Common myeloid progenitor, CD34-positive (primary cell): ENCODE measurements around the gene TNN.
"Not testable (repeated sequence)": the region's sequence is repeated elsewhere in the genome, so short reads cannot be mapped to it uniquely, and the experiment has no call there.

ENCODE experiments used
- CTCF ChIA-PET: fragments of 350-600 bp; sonication (Branson Sonifier 250); formaldehyde crosslinking; loops from one replicate; lab custom pipeline; 2021; ENCODE audit warnings: antibody characterized with exemption; lab: Charles Lee
- POLR2A ChIA-PET: fragments of 350-600 bp; sonication (Branson Sonifier 250); formaldehyde crosslinking; loops from one replicate; lab custom pipeline; 2021; ENCODE audit warnings: antibody characterized with exemption; lab: Charles Lee
- DNase-seq, 3 donors: peaks; one replicate each; pipeline versions ENCODE4 v3.0.0 to v3.0.0-alpha.2; 2013
- H3K27ac ChIP-seq, 2 experiments: 1 replicate in 1 of 2; 2 replicates in 1 of 2; pipeline ENCODE4 v1.7.0; 2013; ENCODE audit warnings: inconsistent platforms in 2 of 2, low read length in 2 of 2, mild to moderate bottlenecking in 2 of 2, low read depth in 1 of 2, moderate library complexity in 1 of 2; ENCODE audit not compliant: severe bottlenecking in 2 of 2, insufficient read depth in 1 of 2, poor library complexity in 1 of 2
- H3K27me3 ChIP-seq, 5 experiments: replicated peaks in 2 of 5; 1 replicate in 3 of 5; 2 replicates in 2 of 5; pipeline versions ENCODE4 v1.6.1 to v1.7.0; 2013; ENCODE audit warnings: low read length in 4 of 5, mild to moderate bottlenecking in 2 of 5, moderate library complexity in 2 of 5, inconsistent platforms in 1 of 5; ENCODE audit not compliant: insufficient read depth in 5 of 5, control insufficient read depth in 4 of 5
- H3K36me3 ChIP-seq, 4 experiments: 1 replicate in 2 of 4; 2 replicates in 2 of 4; pipeline versions ENCODE4 v1.6.1 to v1.7.0; 2013; ENCODE audit warnings: low read length in 3 of 4, control low read depth in 1 of 4, mild to moderate bottlenecking in 1 of 4; ENCODE audit not compliant: control insufficient read depth in 4 of 4, insufficient read depth in 4 of 4
- H3K4me1 ChIP-seq, 4 experiments: 1 replicate in 3 of 4; 2 replicates in 1 of 4; pipeline versions ENCODE4 v1.6.1 to v1.7.1; 2013; ENCODE audit warnings: low read length in 3 of 4, mild to moderate bottlenecking in 3 of 4, control low read depth in 1 of 4, inconsistent platforms in 1 of 4, moderate library complexity in 1 of 4; ENCODE audit not compliant: control insufficient read depth in 4 of 4, insufficient read depth in 4 of 4; ENCODE audit errors: control extremely low read depth in 1 of 4
- H3K4me3 ChIP-seq, 7 experiments: 1 replicate in 4 of 7; 2 replicates in 3 of 7; pipeline versions ENCODE4 v1.5.1 to v1.7.0; 2013; ENCODE audit warnings: mild to moderate bottlenecking in 7 of 7, low read length in 6 of 7, moderate library complexity in 6 of 7, inconsistent platforms in 2 of 7, low read depth in 2 of 7, control low read depth in 1 of 7; ENCODE audit not compliant: insufficient read depth in 4 of 7, control insufficient read depth in 1 of 7; ENCODE audit errors: extremely low read depth in 1 of 7
- H3K9me3 ChIP-seq, 5 experiments: 1 replicate in 4 of 5; 2 replicates in 1 of 5; pipeline versions ENCODE4 v1.6.1 to v1.7.1; 2013; ENCODE audit warnings: low read length in 4 of 5, mild to moderate bottlenecking in 2 of 5, inconsistent platforms in 1 of 5, low read depth in 1 of 5, moderate library complexity in 1 of 5; ENCODE audit not compliant: control insufficient read depth in 4 of 5, insufficient read depth in 2 of 5; ENCODE audit errors: control extremely low read depth in 1 of 5
- WGBS: methylation state at CpG from one replicate; pipeline ENCODE4 v1.1.5; 2013; ENCODE audit not compliant: insufficient coverage; 5-methylcytosine and 5-hydroxymethylcytosine counted together

The TNN gene

GRCh38 chr1:175099916-175100315 lies 32.3 kb downstream of the TNN start:
- H3K27me3 ChIP-seq = no peaks in the 10 kb centered on the region
- ChIA-PET POLR2A (no interaction called here), CTCF (interaction anchor here (1.2 kb wide), 1 partner anchor 57 kb away, joined by 3 read pairs; no protein-coding TSS in a partner anchor)
- H3K9me3 ChIP-seq = peaks cover 0 to 3% (median 0%) of the 10 kb centered on the region in 5 experiments
- no peaks in the 10 kb centered on the region for H3K36me3 ChIP-seq
- H3K27ac ChIP-seq = no peak overlapping the region
- no peak overlapping the region for H3K4me3 ChIP-seq
- H3K4me1 ChIP-seq = no peaks in the 10 kb centered on the region
- DNase-seq = no peak
- 100% methylated on average over 1 of the region's 2 CpGs for WGBS

GRCh38 chr1:175102166-175102565 lies 34.5 kb downstream of the TNN start:
- H3K27ac ChIP-seq, H3K9me3 ChIP-seq, H3K27me3 ChIP-seq, DNase-seq, POLR2A ChIA-PET, H3K4me3 ChIP-seq, H3K4me1 ChIP-seq, CTCF ChIA-PET, H3K36me3 ChIP-seq: not testable (repeated sequence)
- WGBS = 99% methylated on average over 10 of the region's 21 CpGs

DNA sequence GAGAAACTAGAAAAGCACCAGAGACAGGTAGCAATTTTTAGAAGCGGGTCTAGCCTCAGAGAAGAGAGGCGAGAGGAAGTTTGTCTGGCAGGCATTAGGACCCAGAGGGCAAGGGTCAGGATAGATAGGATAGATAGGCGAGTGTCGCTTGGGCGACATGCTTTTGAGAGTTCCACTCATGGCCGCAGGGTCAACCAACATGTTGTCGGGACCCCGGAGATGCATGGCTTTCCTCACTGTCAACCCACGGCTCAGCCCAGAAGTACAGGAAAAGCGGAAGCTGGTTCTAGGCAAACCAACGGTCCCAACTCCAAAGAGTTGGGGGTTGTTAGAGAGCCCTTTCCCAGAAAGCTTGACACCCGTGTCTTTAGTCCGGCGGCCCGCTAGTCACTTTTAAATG lies 38.9 kb downstream of the TNN start:
- H3K4me3 ChIP-seq, POLR2A ChIA-PET, DNase-seq, H3K27ac ChIP-seq, CTCF ChIA-PET, H3K4me1 ChIP-seq, H3K36me3 ChIP-seq, H3K9me3 ChIP-seq, H3K27me3 ChIP-seq: not testable (repeated sequence)
- 98% methylated on average over 15 of the region's 15 CpGs for WGBS

DNA sequence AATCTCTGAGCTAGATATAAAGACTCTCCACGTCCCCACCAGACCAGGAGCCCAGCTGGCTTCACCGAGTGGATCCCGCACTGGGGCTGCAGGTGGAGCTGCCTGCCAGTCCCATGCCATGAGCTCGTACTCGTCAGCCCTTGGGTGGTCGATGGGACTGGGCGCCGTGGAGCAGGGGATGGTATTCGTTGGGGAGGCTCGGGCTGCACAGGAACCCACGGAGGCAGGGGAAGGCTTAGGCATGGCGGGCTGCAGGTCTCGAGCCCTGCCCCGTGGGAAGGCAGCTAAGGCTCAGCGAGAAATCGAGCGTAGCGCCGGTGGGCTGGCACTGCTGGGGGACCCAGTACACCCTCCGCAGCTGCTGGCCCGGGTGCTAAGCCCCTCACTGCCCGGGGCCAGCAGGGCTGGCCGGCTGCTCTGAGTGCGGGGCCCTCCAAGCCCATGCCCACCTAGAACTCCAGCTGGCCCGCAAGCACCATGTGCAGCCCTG lies 40.7 kb downstream of the TNN start:
- H3K4me3 ChIP-seq, POLR2A ChIA-PET, H3K27me3 ChIP-seq, CTCF ChIA-PET, H3K36me3 ChIP-seq, DNase-seq, H3K4me1 ChIP-seq, H3K27ac ChIP-seq, H3K9me3 ChIP-seq: not testable (repeated sequence)
- 93% methylated on average over 8 of the region's 25 CpGs for WGBS

DNA sequence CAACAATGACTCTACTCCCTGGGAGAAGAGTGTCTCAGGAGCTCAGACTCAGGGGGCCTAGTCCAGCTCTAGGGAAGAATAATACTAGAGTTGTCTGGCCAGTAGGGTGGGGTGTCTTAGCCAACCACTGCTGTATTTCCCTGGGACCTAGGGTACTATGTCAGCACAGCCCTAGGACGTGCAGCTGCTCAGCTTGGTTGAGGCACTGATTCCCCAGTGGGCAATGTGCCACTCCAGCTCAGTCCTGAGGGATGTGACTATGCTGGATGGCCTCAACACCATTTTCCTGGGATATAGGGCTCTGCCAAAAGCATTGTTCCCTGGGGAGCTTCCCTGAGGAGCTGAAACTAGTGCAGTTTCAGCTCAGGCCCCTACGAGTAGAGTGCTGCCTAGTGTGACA lies 47.4 kb downstream of the TNN start:
- POLR2A ChIA-PET = no interaction called here
- 92% methylated on average over 2 of the region's 2 CpGs for WGBS
- peaks cover 0 to 18% (median 3%) of the 10 kb centered on the region in 5 experiments for H3K9me3 ChIP-seq
- H3K27me3 ChIP-seq = no peaks in the 10 kb centered on the region
- H3K36me3 ChIP-seq = no peaks in the 10 kb centered on the region
- CTCF ChIA-PET = interaction anchor here (1.2 to 1.7 kb wide), 4 partner anchors 10 to 85 kb away, joined by 3 to 5 read pairs (median 4); no protein-coding TSS in a partner anchor
- H3K27ac ChIP-seq = no peak overlapping the region
- no peak overlapping the region for H3K4me3 ChIP-seq
- no peak for DNase-seq
- H3K4me1 ChIP-seq = no peaks in the 10 kb centered on the region

GRCh38 chr1:175116210-175116798 lies 48.7 kb downstream of the TNN start:
- CTCF ChIA-PET = interaction anchor here (0.9 to 1.5 kb wide), 3 partner anchors 9 to 20 kb away, joined by 3 to 5 read pairs (median 3); no protein-coding TSS in a partner anchor
- H3K27ac ChIP-seq = no peak overlapping the region
- H3K4me3 ChIP-seq = no peak overlapping the region
- POLR2A ChIA-PET = no interaction called here
- H3K9me3 ChIP-seq = peaks cover 0 to 18% (median 3%) of the 10 kb centered on the region in 5 experiments
- H3K36me3 ChIP-seq = no peaks in the 10 kb centered on the region
- no peaks in the 10 kb centered on the region for H3K4me1 ChIP-seq
- H3K27me3 ChIP-seq = no peaks in the 10 kb centered on the region
- DNase-seq = no peak
- 100% methylated on average over 1 of the region's 1 CpG for WGBS

DNA sequence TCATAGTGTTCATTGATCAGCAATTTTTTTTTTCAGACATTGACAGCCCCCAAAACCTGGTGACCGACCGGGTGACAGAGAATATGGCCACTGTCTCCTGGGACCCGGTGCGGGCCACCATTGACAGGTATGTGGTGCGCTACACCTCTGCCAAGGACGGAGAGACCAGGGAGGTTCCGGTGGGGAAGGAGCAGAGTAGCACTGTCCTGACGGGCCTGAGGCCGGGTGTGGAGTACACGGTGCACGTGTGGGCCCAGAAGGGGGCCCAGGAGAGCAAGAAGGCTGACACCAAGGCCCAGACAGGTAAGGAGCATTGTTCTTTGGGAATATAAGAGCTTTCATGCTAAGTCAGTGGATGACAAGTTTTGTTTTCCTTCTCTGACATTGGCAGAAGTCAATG lies 49.3 kb downstream of the TNN start:
- H3K27ac ChIP-seq = no peak overlapping the region
- peaks cover 0 to 18% (median 3%) of the 10 kb centered on the region in 5 experiments for H3K9me3 ChIP-seq
- no peaks in the 10 kb centered on the region for H3K4me1 ChIP-seq
- POLR2A ChIA-PET = no interaction called here
- CTCF ChIA-PET = no interaction called here
- H3K4me3 ChIP-seq = no peak overlapping the region
- H3K36me3 ChIP-seq = no peaks in the 10 kb centered on the region
- DNase-seq = no peak
- WGBS = 93% methylated on average over 11 of the region's 11 CpGs
- H3K27me3 ChIP-seq = no peaks in the 10 kb centered on the region
